ENCODE measurements around the gene TMEM232. TPM values are rescaled to one million over a fixed set of nuclear protein-coding genes. Genes with fewer than 3 reads are reported as not detected.

The TMEM232 gene
- total and polyA plus RNA-seq, 2 experiments from 2014 or later = 1.3 to 1.9 TPM

DNA sequence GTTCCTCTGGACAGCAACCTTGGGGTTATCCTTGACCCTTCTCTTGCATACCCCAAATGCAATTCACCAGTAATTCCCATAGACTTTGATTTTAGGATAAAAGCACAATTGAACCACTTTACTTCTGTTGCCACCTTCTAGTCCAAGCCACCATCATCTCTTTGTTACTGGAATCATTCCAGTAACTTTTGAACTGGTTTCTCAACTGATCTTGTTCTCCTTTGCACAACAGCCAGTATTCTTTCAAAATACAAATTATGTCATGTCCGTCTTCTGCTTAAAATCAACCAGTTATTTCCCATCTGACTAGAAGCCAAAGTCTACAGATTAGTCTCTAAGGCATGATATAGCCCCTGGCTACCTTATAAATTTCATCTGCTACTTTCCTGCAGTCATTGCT, 33.7 kb upstream of the TMEM232 start (continued):
- TF ChIP-seq, protein P1, sequence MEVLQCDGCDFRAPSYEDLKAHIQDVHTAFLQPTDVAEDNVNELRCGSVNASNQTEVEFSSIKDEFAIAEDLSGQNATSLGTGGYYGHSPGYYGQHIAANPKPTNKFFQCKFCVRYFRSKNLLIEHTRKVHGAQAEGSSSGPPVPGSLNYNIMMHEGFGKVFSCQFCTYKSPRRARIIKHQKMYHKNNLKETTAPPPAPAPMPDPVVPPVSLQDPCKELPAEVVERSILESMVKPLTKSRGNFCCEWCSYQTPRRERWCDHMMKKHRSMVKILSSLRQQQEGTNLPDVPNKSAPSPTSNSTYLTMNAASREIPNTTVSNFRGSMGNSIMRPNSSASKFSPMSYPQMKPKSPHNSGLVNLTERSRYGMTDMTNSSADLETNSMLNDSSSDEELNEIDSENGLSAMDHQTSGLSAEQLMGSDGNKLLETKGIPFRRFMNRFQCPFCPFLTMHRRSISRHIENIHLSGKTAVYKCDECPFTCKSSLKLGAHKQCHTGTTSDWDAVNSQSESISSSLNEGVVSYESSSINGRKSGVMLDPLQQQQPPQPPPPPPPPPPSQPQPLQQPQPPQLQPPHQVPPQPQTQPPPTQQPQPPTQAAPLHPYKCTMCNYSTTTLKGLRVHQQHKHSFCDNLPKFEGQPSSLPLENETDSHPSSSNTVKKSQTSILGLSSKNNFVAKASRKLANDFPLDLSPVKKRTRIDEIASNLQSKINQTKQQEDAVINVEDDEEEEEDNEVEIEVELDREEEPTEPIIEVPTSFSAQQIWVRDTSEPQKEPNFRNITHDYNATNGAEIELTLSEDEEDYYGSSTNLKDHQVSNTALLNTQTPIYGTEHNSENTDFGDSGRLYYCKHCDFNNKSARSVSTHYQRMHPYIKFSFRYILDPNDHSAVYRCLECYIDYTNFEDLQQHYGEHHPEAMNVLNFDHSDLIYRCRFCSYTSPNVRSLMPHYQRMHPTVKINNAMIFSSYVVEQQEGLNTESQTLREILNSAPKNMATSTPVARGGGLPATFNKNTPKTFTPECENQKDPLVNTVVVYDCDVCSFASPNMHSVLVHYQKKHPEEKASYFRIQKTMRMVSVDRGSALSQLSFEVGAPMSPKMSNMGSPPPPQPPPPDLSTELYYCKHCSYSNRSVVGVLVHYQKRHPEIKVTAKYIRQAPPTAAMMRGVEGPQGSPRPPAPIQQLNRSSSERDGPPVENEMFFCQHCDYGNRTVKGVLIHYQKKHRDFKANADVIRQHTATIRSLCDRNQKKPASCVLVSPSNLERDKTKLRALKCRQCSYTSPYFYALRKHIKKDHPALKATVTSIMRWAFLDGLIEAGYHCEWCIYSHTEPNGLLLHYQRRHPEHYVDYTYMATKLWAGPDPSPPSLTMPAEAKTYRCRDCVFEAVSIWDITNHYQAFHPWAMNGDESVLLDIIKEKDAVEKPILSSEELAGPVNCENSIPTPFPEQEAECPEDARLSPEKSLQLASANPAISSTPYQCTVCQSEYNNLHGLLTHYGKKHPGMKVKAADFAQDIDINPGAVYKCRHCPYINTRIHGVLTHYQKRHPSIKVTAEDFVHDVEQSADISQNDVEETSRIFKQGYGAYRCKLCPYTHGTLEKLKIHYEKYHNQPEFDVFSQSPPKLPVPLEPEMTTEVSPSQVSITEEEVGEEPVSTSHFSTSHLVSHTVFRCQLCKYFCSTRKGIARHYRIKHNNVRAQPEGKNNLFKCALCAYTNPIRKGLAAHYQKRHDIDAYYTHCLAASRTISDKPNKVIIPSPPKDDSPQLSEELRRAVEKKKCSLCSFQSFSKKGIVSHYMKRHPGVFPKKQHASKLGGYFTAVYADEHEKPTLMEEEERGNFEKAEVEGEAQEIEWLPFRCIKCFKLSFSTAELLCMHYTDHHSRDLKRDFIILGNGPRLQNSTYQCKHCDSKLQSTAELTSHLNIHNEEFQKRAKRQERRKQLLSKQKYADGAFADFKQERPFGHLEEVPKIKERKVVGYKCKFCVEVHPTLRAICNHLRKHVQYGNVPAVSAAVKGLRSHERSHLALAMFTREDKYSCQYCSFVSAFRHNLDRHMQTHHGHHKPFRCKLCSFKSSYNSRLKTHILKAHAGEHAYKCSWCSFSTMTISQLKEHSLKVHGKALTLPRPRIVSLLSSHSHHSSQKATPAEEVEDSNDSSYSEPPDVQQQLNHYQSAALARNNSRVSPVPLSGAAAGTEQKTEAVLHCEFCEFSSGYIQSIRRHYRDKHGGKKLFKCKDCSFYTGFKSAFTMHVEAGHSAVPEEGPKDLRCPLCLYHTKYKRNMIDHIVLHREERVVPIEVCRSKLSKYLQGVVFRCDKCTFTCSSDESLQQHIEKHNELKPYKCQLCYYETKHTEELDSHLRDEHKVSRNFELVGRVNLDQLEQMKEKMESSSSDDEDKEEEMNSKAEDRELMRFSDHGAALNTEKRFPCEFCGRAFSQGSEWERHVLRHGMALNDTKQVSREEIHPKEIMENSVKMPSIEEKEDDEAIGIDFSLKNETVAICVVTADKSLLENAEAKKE (CRISPR knock-in tag; IDR thresholded peaks at IDR 0.05) = no peak
- TF ChIP-seq JUNB (IDR thresholded peaks at IDR 0.05; ENCODE audit: unreplicated experiment) (no peak), STAT1 (IDR thresholded peaks at IDR 0.05; ENCODE audit: unreplicated experiment) (no peak), ZNF331 (CRISPR knock-in tag; IDR thresholded peaks at IDR 0.05; ENCODE audit: low read depth) (no peak), REST (IDR thresholded peaks at IDR 0.05; ENCODE audit: unreplicated experiment) (no peak)
- TF ChIP-seq, protein P2, sequence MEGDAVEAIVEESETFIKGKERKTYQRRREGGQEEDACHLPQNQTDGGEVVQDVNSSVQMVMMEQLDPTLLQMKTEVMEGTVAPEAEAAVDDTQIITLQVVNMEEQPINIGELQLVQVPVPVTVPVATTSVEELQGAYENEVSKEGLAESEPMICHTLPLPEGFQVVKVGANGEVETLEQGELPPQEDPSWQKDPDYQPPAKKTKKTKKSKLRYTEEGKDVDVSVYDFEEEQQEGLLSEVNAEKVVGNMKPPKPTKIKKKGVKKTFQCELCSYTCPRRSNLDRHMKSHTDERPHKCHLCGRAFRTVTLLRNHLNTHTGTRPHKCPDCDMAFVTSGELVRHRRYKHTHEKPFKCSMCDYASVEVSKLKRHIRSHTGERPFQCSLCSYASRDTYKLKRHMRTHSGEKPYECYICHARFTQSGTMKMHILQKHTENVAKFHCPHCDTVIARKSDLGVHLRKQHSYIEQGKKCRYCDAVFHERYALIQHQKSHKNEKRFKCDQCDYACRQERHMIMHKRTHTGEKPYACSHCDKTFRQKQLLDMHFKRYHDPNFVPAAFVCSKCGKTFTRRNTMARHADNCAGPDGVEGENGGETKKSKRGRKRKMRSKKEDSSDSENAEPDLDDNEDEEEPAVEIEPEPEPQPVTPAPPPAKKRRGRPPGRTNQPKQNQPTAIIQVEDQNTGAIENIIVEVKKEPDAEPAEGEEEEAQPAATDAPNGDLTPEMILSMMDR (conservative IDR thresholded peaks at IDR 0.05; ENCODE audit: low read depth in 2 of 2) = no peak
